Keratinocyte (primary cell): ENCODE results near the gene OTOA. TPM values are rescaled to one million over a fixed set of nuclear protein-coding genes. Genes with fewer than 3 reads are reported as not detected.

Source experiments
- DNase-seq: peaks from one replicate; pipeline ENCODE4 v3.0.0-alpha.2; 2011; ENCODE audit warnings: low read depth, missing footprints, low spot score
- FAIRE-seq: peaks from 2 replicates; lab custom pipeline; 2011; peaks lifted over from hg19 to GRCh38; lab: Jason Lieb, UNC
- H2AFZ ChIP-seq: 2 replicates; pipeline ENCODE4 v1.6.0; 2012; ENCODE audit warnings: low read length, control low read depth, inconsistent platforms; ENCODE audit not compliant: control insufficient read depth
- H3K27ac ChIP-seq: 2 replicates; pipeline ENCODE4 v1.5.1; 2011; ENCODE audit warnings: low read length; ENCODE audit not compliant: control insufficient read depth, insufficient read depth
- H3K27me3 ChIP-seq: 3 replicates; pipeline ENCODE4 v1.6.0; 2011; ENCODE audit warnings: low read length; ENCODE audit not compliant: control insufficient read depth, insufficient read depth; ENCODE audit errors: extremely low read depth
- H3K36me3 ChIP-seq, 2 experiments: 2 replicates in 1 of 2; 3 replicates in 1 of 2; pipeline ENCODE4 v1.5.1; 2011; ENCODE audit warnings: low read length in 2 of 2, mild to moderate bottlenecking in 1 of 2; ENCODE audit not compliant: control insufficient read depth in 2 of 2, insufficient read depth in 2 of 2; ENCODE audit errors: extremely low read depth in 1 of 2
- H3K4me1 ChIP-seq: 3 replicates; pipeline ENCODE4 v1.5.1; 2011; ENCODE audit warnings: low read length; ENCODE audit not compliant: control insufficient read depth, insufficient read depth; ENCODE audit errors: extremely low read depth
- H3K4me2 ChIP-seq: 3 replicates; pipeline ENCODE4 v1.6.0; 2011; ENCODE audit warnings: low read depth, low read length; ENCODE audit not compliant: control insufficient read depth, insufficient read depth; ENCODE audit errors: extremely low read depth
- H3K4me3 ChIP-seq, 3 experiments: fragments of 200-600 bp in 1 of 3; sonication (generic) in 1 of 3; 2 replicates in 2 of 3; 3 replicates in 1 of 3; pipeline ENCODE4 v1.5.1; 2011 to 2016; ENCODE audit warnings: low read length in 3 of 3, mild to moderate bottlenecking in 3 of 3, control low read depth in 2 of 3, inconsistent platforms in 1 of 3, low read depth in 1 of 3, mixed read lengths in 1 of 3, mixed run types in 1 of 3, moderate library complexity in 1 of 3; ENCODE audit not compliant: control insufficient read depth in 2 of 3, insufficient read depth in 2 of 3; ENCODE audit errors: extremely low read depth in 1 of 3
- H3K79me2 ChIP-seq: 2 replicates; pipeline ENCODE4 v1.6.0; 2012; ENCODE audit warnings: low read length; ENCODE audit not compliant: control insufficient read depth, insufficient read depth
- H3K9ac ChIP-seq: 3 replicates; pipeline ENCODE4 v1.6.0; 2011; ENCODE audit warnings: low read length; ENCODE audit not compliant: control insufficient read depth, insufficient read depth; ENCODE audit errors: extremely low read depth
- H3K9me1 ChIP-seq: 3 replicates; pipeline ENCODE4 v1.6.0; 2011; ENCODE audit warnings: low read length; ENCODE audit not compliant: control insufficient read depth, insufficient read depth; ENCODE audit errors: extremely low read depth
- H3K9me3 ChIP-seq: 2 replicates; pipeline ENCODE4 v1.5.1; 2012; ENCODE audit warnings: low read depth, low read length; ENCODE audit not compliant: control insufficient read depth
- H4K20me1 ChIP-seq: 3 replicates; pipeline ENCODE4 v1.6.0; 2011; ENCODE audit warnings: low read length; ENCODE audit not compliant: control insufficient read depth, insufficient read depth; ENCODE audit errors: extremely low read depth
- EZH2 ChIP-seq: IDR thresholded peaks from one replicate; pipeline ENCODE4 v1.6.1; 2012; ENCODE audit warnings: inconsistent platforms, mild to moderate bottlenecking, low read length, moderate library complexity
- dilution Hi-C: fragments of 300-500 bp; cut with MboI; formaldehyde crosslinking; loops from one replicate; pipeline ENCODE4 v1.7.0; 2020; ENCODE audit warnings: low sequenced_read_pairs; ENCODE audit not compliant: extremely low pct_ligation_motif_present
- polyA plus RNA-seq, 5 experiments: library from polyadenylated mRNA; depleted of rRNA in 3 of 5; stranded (reverse) in 3 of 5; stranded (forward) in 1 of 5; unstranded in 1 of 5; fragments of >200 nt; gene quantifications; 1 replicate in 1 of 5; 2 replicates in 3 of 5; 3 replicates in 1 of 5; pipeline versions ENCODE4 v1.2.1 to v1.2.3, GENCODE V29; 2011 to 2012; ENCODE audit warnings: missing spikeins in 2 of 5, low read depth in 1 of 5, low replicate concordance in 1 of 5
- TF ChIP-seq, protein P1 (sequence below), 3 experiments: IDR thresholded peaks in 1 of 3; conservative IDR thresholded peaks in 1 of 3; optimal IDR thresholded peaks in 1 of 3; 2 replicates in 2 of 3; 3 replicates in 1 of 3; pipeline versions ENCODE3 to v1.5.1; 2011; ENCODE audit warnings: low read length in 3 of 3, mild to moderate bottlenecking in 3 of 3, moderate library complexity in 2 of 3, control low read depth in 1 of 3, inconsistent platforms in 1 of 3; ENCODE audit not compliant: insufficient read depth in 2 of 3; ENCODE audit errors: extremely low read depth in 1 of 3

OTOA gene
- polyA plus RNA-seq, 1 donor (not counting 4 experiments of a cell fraction or from before 2014, with no cell fraction given), result not detected

DNA sequence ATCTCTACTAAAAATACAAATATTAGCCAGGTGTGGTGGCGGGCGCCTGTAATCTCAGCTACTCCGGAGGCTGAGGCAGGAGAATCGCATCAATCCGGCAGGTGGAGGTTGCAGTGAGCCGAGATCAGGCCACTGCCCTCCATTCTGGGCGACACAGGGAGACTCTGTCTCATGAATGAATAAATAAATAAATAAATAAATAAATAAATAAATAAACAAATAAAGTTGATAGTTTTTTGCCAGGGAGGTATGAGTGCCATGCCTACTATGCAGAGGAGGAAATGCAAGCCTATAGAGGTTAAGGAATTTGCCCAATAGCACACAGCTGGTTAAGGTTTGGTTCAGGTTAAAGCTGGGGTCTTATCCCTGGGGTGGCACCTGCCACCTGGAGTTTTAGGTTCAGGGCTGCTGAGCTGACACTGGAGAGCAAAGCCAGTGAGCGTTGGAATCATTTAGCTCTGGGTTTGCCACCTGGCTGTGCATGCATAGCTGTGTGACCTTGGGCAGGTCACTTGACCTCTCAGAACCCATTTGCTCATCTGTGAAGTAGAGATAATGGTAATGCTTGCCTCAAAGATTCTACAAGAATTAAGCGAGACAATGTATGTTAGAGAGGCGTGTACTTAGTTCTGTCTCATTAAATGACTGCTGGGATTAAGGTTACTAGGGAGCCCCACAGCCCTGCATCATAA, 1.2 kb downstream of the OTOA start:
- Histone ChIP-seq H3K4me2 (no peak overlapping the region), H4K20me1 (no peaks in the 10 kb centered on the region), H3K9me1 (no peaks in the 10 kb centered on the region), H2AFZ (no peak overlapping the region), H3K36me3 (no peaks in the 10 kb centered on the region), H3K27me3 (no peaks in the 10 kb centered on the region), H3K27ac (no peak overlapping the region), H3K4me3 (no peak overlapping the region), H3K79me2 (no peaks in the 10 kb centered on the region), H3K4me1 (no peaks in the 10 kb centered on the region), H3K9ac (no peak overlapping the region), H3K9me3 (no peaks in the 10 kb centered on the region)
- FAIRE-seq (no peak), DNase-seq (no peak)
- dilution Hi-C loops, result no loop called here
- TF ChIP-seq, protein P1, sequence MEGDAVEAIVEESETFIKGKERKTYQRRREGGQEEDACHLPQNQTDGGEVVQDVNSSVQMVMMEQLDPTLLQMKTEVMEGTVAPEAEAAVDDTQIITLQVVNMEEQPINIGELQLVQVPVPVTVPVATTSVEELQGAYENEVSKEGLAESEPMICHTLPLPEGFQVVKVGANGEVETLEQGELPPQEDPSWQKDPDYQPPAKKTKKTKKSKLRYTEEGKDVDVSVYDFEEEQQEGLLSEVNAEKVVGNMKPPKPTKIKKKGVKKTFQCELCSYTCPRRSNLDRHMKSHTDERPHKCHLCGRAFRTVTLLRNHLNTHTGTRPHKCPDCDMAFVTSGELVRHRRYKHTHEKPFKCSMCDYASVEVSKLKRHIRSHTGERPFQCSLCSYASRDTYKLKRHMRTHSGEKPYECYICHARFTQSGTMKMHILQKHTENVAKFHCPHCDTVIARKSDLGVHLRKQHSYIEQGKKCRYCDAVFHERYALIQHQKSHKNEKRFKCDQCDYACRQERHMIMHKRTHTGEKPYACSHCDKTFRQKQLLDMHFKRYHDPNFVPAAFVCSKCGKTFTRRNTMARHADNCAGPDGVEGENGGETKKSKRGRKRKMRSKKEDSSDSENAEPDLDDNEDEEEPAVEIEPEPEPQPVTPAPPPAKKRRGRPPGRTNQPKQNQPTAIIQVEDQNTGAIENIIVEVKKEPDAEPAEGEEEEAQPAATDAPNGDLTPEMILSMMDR (optimal IDR thresholded peaks at IDR 0.05 in 1 of 3, IDR thresholded peaks at IDR 0.05 in 1 of 3, conservative IDR thresholded peaks at IDR 0.05 in 1 of 3; ENCODE audit: extremely low read depth in 1 of 3, insufficient read depth in 2 of 3, low read length in 3 of 3), result no peak
- TF ChIP-seq EZH2, result no peak

DNA sequence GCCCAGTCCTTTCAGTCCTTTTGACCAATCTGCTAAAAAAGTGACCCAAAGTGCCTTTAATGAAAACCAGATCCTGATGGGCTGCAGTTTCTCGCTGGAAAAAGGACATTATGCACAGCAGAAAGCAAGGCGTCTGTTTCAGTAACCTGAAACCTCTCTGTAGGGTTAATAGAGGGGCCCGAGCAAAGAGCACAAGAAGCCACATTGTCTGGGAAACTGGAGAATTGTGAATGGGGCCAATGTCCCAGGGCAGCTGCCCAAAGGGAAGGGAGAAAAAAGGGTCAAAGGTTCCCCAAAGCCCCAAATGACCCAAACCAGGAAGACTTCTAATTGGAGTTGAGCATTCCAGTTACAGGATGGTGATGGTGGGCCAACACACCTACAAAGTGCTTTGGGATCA, 3.0 kb downstream of the OTOA start:
- H3K4me2 ChIP-seq, result no peak overlapping the region
- TF ChIP-seq EZH2, result no peak
- TF ChIP-seq, protein P1 (optimal IDR thresholded peaks at IDR 0.05 in 1 of 3, IDR thresholded peaks at IDR 0.05 in 1 of 3, conservative IDR thresholded peaks at IDR 0.05 in 1 of 3; ENCODE audit: extremely low read depth in 1 of 3, insufficient read depth in 2 of 3, low read length in 3 of 3), result no peak
- dilution Hi-C loops, result no loop called here
- DNase-seq (no peak), FAIRE-seq (no peak)
- no peaks in the 10 kb centered on the region for H3K79me2 ChIP-seq
- H3K36me3 ChIP-seq, result no peaks in the 10 kb centered on the region
- no peak overlapping the region for H3K4me3 ChIP-seq
- H3K9ac ChIP-seq, result no peak overlapping the region
- H3K27me3 ChIP-seq, result no peaks in the 10 kb centered on the region
- H3K9me3 ChIP-seq, result no peaks in the 10 kb centered on the region
- no peak overlapping the region for H2AFZ ChIP-seq
- no peaks in the 10 kb centered on the region for H3K9me1 ChIP-seq
- no peaks in the 10 kb centered on the region for H4K20me1 ChIP-seq
- no peaks in the 10 kb centered on the region for H3K4me1 ChIP-seq
- no peak overlapping the region for H3K27ac ChIP-seq
